ENCODE results near the gene ERCC3.
A peak's percentile ranks its signal among the peaks of the same experiment; 100 is the strongest.

ERCC3 gene

DNA sequence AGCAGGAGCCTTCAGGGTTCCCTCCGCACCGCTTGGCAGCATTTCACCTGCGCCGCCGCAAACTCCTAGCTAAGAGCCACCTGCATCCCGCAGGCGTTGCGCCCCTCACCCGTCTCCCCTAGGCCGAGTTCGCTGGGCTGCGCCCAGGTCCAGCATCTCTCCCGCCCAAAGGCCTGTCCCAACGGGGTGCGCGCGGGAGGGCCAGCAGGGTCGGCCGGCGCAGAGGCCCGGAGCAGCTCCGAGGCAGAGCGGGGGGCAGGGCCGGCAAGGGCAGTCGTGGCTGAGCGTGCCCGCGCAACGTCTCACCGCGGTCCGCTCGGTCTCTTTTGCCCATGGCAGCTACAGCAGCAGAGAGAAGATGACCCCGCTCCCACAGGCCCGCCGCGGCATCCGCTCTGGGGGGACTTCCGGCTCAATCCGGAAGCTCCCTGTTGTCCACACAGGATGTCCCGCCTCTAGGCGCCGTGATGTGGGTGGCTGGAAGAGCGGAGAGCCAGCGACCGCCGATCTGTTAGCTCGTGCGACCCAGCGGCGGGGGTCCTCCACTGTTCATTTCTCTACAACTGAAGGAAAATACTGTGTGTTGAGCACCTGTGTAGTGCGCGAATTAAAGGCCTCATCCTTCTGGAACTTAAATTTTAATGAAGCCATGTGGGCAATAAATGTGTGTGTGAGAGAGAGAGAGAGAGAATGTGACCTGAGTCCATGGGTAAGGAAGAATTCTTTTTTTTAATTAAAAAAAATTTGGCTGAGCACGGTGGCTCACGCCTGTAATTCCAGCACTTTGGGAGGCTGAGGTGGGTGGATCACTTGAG lies at the start of gene ERCC3:
TSS of gene ERCC3 (minus strand) at position 397 of the 815 bp plus-strand sequence. CDS start at position 334, 63 bp downstream.
- peak; percentile 77 to 83 for DNase-seq (ENCODE audit: low read depth in 2 of 2)

DNA sequence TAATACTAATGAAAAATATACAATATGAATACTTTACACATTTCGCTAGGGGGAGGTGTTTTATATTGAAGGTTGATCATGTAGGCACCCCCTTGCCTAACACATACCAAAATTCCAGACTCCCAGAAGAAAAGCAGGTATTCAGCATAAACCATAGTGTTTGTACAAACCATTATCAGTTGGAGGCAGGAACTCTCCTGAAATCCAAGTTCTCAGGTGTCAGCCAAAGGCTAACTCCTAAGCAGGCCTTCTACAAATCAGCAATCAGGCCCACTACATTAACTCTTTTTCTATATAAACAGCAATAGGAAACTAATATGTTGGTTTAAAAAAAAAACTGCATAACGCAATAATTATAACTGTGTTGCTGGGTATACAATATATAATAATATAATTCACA lies 49.3 kb upstream of the ERCC3 start:
- DNase-seq (ENCODE audit: low read depth in 2 of 2): no peak

DNA sequence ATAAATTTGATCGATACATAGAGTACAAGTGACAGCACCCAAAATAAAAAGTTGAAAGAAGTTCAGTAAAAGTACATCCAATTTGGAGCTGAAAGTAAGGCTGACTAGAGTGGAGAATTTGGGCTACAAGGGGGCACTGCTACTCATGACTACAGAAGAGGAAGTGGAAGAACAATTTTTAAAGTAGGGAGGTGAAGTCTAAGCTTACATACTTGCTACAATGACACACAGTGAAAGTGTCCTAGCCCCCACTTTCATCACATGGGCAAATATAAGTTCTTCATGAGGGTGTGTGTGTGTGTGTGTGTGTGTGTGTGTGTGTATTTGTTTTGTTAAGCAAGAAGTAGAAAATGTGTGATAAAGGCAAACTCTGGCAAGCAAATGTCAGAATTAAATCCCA lies 48.2 kb upstream of the ERCC3 start:
- DNase-seq (ENCODE audit: low read depth in 2 of 2): no peak

DNA sequence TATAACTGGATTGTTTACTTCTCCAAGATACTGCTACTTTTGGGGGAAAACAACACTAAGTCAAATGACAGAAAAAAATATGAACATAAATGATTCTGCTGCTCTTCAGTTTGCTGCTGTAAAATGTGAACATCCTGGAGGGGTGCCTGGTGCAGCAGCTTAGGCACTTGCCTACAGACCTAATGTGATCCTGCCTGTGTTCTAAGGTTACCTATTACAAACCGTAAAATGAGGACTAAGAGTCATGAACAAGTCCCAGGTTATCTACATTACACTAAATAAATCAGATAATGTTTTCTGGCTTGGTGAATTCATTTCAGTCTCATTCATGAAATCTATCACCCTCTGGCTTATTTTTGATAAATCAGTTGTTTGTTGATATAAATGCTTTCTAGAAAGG lies 38.4 kb upstream of the ERCC3 start:
- no peak for DNase-seq (ENCODE audit: low read depth in 2 of 2)

DNA sequence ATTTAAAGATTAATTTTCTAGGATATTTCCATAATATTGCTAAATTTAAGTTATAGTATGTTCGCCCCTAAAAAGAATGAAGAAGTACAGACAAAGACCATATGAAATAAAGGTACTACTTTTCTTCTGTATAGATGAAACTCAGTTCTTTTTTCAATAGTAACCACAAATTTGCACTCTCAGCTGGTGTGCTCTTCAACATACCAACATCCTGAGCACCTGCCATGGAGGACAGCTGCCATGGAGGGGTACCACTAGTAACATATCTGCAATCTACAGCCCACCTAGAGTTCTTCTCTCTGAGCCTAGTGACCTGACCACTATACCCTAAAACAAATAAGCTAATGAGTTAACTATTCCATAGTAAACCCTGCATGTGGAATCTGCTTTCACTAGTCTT lies 36.8 kb upstream of the ERCC3 start:
- DNase-seq (ENCODE audit: low read depth in 2 of 2): no peak

DNA sequence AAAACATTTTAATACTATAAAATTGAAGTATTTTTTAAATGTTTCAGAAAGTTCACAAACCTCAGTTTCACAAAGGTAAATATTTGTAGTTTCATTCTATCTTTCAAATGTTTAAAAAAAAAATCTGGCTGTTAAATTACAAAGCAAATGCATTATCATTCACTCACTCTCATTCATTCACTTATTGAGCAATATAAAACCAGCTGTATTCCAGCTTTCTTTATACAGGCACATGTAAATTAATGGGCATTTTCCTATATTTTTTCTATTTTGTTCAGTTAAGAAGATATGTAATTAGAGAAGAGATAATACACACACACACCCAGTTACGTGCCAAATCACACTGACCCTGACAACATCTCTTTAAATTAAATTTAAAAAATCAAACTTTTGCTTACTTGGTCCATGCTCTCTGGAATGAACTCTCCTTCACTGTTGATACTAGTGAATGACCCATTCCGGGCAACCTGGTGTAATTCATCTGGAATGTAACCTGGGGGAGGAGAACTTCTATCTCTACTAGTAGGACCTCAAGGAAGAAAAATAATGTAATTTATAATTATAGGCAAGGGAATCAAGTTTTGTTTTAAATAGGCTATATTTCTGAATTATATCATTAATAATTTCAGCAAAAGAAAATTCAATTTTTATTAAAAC lies 32.5 kb upstream of the ERCC3 start:
- DNase-seq (ENCODE audit: low read depth in 2 of 2): no peak

DNA sequence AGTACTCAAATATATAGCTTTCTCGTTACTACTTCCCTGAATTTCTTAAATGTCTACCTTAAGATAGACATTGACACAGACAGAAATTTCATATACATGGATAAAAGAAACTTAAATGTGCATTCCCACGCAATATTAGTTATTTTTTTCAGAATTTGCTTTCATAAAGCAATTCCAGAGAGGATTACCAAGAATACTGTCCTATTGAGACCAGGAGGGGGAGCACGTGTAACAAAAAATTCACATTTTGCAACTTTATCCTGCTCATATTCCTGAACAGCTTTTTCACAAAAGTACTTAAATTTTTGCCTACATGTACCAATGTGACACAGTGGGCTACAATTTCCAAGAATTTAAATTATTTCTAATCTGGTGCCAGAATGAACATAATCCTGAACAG lies 30.7 kb upstream of the ERCC3 start:
- no peak for DNase-seq (ENCODE audit: low read depth in 2 of 2)

DNA sequence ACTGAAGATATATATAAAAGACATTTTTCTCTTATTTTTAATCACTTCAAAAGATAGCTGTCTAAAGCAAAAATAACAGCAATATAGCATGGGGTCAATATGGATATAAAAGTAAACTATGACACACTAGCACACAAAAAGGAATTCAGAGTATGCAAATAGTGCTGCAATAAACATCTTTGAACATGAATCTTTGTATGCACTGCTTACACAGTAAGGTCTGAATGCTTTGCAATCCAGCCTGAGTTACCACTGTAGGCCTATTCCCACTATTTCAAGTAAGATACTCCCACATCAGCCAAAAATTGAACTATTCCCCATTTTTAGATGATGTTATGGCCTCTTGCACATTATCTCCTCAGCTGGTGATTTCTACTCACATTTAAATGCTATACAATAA lies 27.4 kb upstream of the ERCC3 start:
- no peak for DNase-seq (ENCODE audit: low read depth in 2 of 2)

DNA sequence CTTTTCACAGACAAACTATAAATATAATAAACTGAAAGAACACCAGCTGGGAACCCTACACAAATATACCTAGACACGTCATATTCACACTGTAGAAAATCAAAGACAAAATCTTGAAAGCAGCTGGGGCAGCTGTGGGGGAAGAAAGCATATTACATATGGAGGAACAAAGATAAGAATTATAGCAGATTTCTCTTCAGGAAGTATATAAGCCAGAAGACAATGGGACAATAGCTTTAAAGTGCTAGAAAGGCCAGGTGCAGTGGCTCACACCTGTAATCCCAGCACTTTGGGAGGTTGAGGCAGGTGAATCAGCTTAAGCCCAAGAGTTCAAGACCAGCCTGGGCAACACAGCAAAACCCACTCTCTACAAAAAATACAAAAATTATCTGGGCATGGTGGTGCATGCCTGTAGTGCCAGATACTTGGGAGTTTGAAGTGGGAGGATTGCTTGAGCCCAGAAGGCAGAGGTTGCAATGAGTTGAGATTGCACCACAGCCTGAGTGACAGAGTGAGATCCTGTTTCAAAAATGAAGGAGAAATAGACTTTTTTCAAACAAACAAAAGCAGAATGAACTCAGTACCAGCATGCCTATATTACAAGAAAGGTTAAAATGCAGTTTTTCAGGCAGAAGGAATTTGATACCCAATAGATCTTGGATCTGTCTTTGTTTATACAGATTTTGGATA lies 26.8 kb upstream of the ERCC3 start:
- no peak for DNase-seq (ENCODE audit: low read depth in 2 of 2)

DNA sequence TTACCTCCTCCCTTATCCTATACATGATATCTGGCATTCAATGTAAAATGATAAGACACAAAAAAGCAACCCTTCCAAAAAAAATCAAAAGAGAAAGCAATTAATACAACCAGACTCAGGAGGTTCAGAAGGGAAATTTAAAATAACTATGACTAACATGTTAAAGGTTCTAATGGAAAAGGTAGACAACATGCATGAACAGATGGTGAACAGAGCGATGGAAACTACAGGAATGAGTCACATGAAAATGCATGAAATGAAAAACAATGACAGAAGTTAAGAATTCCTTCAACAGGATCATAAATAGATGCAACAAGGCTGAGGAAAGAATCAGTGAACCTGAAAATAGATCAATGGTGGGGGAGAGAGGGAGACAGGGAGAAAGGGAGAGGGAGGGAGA lies 26.1 kb upstream of the ERCC3 start:
- DNase-seq (ENCODE audit: low read depth in 2 of 2): no peak

DNA sequence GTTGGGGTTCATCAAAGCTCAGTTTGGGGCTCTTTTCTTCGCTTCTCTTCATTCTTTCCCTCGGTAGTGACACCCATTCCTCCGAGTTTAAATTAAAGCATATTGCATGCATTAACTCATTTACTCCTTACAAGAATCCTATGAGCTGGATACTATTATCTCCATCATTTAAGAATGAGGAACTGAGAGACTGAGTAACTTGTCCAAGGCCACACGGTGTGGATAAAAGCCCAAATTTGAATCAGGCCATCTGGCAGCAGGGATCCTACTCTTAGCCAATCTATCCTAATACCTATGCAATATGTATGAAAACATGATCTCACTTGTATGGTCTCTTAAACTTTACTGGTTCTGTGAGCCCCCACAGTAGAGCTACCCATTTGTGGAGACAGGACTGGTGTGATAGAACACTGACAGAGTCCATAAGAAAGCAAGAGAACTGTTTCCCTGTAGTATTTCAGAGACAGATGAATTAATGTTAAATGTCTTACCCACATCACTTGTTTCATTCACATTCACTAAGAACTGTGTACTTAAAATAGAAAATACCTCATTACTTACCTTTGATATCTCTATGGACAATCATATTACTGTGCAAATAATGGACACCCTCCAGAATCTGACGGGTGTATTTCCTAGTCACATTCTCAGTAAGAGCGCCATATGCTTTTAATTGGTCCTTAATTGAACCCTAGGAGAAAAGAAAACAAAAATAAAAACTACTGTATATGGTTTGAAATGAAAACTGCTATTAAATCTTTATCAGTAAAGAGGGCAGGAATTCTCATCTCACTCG lies 20.4 kb upstream of the ERCC3 start:
- DNase-seq (ENCODE audit: low read depth in 2 of 2): no peak

DNA sequence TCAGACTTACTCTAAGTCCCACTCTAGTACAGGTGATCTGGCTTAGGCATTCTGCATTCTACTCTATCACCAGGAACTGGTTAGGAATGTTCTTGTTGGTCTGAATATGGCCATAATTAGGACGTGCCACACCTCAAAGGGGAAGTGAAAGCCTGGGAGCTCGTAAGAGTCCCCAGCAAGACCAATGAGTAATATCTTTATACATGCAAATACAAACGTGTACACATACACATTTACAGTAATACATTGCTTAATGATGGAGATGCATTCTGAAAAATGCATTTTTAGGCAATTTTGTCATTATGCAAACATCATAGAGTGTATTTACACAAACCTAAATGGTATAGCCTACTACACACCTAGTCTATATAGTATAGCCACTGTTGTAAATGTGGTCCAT lies 19.5 kb upstream of the ERCC3 start:
- DNase-seq (ENCODE audit: low read depth in 2 of 2): no peak

DNA sequence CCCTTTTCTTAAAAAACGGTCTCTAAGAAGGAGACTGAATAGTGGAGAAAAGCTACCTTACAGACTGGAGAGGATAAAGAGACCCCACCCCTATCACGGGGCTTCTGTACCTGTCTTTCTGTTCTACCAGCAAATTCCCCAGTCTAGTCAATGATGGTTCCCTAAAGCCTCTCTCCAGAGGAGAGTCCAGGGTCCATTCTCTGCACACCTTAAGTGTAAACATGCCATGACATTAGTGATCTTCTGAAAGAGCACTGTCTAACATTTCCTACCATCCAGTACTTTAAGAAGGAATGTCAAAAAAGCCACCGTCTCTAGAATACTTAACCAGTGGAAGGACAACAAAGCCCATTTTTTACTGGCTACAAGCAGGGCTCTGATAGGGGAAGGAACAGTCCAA lies 17.0 kb upstream of the ERCC3 start:
- no peak for DNase-seq (ENCODE audit: low read depth in 2 of 2)

DNA sequence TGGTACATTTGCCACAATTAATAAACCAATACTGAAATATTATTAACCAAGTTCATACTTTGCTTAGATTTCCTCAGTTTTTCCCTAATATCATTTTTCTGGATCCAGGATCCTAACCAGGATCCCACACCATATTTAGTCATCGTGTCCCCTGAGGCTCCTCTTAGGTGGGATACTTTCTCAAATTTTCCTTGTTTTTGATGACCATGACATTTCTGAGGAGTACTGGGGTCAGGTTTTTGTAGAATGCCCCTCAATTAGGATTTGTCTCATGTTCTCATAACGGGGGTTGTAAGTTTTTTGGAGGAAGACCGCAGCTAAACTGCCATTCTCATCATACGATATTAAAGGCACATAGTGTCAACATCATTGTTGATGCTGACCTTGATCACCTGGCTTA lies 15.5 kb upstream of the ERCC3 start:
- DNase-seq (ENCODE audit: low read depth in 2 of 2): no peak

DNA sequence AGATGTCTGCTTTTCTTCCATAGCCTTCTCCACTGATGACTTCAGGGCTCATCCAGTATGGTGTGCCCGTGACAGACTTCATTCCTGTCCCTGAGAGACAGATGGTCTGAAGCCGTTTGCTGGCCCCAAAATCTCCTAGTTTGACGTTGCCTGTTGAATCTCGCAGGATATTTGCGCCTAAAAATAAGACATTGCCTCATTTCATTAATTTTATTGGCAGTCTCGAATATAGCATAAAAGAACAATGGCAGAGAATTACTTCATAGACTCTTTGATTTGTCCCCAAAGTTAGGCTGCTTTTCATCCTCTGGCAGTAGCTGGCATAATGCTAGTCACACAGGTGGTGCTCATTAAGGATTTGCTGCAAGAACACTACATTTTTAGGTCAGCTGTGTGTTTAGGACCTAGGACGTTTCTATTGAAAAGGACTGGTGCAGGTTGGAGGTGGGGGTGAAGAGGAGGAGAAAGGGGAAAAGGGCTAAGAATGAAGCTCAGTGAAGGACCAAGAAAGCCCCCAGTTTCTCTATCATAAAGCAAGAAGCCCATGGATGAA lies 14.7 kb upstream of the ERCC3 start:
- DNase-seq (ENCODE audit: low read depth in 2 of 2): no peak

DNA sequence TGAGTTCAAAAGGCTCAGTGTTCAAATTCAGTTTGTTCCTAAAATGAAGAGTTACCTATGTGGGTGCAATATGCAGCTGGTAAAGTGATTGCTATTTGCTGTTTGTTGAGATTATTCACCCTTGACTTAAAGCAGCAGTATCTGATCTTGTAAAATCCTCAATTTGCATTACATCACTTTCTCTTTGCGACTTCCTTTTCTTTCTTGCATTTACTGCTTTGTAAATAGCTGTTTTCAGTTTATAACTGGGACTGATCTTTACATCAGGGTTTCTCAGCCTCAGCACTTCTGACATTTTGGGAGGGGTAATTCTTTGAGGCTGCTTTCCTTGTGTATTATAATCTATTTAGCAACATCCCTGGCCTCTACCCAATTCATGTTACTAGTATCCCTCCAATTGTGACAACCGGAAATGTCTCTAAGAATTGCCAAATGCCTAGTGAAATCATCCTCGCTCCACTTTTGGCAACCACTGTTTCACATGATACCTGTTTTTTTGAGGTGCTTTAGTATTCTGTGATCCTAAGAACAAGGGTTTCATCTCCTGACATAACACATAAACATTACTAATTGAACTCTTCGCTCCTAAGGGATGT lies 12.1 kb upstream of the ERCC3 start:
- no peak for DNase-seq (ENCODE audit: low read depth in 2 of 2)

DNA sequence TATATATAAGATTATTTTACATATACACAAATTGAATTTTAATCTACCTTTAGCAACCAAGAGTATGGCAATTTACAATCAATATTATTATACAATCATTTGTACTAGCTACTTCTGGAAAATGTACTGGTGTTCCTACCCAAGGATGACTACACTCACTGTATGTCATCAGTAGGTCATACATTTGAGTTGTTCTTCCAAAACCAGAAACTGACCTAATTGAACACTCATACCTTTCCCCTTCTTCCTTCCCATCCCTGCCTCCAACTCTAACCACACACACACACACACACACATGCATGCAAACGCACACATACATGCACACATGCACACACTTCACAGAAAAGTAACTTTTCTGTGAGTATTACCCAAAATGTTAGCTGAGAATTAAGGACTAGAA lies 8.2 kb upstream of the ERCC3 start:
- no peak for DNase-seq (ENCODE audit: low read depth in 2 of 2)

DNA sequence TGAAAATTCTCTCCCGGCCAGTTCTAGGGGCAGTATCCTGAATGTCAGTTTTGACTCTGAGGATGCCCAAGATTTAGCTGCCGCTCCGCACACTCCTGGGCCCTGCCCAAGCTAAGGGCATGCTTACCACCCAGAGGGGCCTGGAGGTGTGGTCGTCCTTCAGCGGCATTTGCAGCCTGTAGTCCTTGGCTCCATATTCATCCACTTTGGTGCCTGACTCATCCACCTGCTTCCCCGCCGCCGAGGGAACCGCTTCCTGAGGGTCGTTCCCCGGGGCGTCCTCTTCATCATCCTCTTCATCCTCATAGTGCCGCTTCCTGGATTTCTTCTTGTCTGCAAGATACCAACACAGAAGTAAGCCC lies 577 bp downstream of the ERCC3 start:
- DNase-seq (ENCODE audit: low read depth in 2 of 2): peak in 1 of 2 donors; percentile 3

DNA sequence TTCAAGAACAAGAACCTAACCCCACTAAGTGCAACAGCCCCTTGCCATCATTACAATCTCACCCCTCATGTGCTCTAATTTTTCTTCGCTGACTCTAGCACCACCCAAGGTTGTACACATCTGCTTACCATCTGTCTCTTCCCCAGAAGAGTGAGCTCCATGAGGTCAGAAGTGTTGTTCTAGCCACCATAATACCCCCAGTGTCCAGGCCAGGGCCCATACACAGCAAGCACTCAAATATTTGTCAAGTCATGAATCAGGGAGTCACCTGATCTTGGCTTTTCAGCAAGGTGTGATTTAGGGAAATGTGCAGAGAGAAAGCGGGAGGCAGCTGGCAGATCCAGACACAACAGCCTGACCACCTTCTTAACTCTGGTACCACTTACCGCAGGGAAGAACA lies 5.7 kb downstream of the ERCC3 start:
- no peak for DNase-seq (ENCODE audit: low read depth in 2 of 2)

DNA sequence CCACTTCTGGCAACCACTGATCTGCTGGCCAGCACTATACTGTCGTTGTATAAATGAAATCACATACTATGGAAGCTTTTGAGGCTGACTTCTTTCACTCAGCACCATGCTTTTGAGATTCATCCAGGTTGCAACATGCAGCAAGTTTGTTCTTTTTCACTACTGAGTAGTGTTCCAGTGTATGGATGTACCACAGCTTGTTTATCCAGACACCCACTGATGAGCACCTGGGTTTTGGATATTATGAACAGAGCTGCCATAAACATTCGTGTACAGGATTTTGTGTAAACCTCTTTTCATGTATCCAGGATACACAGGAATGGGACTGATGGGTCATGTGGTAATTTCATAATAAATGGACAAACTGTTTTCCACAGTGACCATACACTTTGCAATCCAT lies 10.7 kb downstream of the ERCC3 start:
- DNase-seq (ENCODE audit: low read depth in 2 of 2): no peak

DNA sequence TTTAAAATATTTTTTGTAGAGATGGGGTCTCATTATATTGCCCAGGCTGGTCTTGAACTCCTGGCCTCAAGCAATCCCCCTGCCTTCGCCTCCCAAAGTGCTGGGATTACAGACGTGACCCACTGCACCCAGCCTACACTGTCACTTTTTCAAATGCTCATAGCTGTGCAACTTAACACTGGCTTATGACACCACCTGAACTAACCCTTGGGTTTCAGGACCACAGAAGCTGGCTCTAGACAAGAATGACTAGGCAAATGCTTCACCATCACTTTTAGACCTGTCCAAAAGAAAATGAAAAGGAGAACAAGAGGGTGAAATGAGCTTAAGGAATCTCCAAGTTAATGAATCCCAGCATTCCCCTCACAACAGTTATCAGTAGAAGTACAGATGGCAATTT lies 13.3 kb downstream of the ERCC3 start:
- no peak for DNase-seq (ENCODE audit: low read depth in 2 of 2)

DNA sequence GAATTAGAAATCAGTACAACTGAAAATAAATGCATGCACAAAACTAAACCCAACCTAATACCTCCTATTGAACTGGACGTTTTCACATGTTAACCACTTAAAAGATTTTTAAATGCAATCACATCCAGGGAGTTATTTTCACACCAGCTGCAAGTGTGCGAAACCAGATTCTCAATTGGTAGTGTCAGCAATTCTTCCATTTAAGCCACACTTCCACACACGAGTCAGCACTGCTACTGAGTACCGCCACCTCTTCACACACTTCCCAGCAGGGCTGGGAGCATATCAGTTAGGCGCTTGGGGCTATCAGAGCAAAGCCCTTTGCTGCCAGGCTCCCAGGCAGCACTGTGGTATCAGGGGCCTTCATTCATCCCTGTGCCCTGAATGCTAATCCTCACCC lies 14.2 kb downstream of the ERCC3 start:
- no peak for DNase-seq (ENCODE audit: low read depth in 2 of 2)

All from stimulated activated CD8-positive, alpha-beta memory T cell treated with anti-CD3 and anti-CD28 coated beads, Interleukin-2, amount 100 ng/mL, for 48 hours (primary cell).